ENCODE data around the gene YBX2.

Gene YBX2

GRCh38 chr17:7293159-7293558 is 1.3 kb downstream of the YBX2 start:
- TF ChIP-seq CTCF (IDR thresholded peaks at IDR 0.05; ENCODE audit: low read depth, low read length), result no peak
- Histone ChIP-seq H3K27me3 (peaks cover 28% of the 10 kb centered on the region), H3K36me3 (no peaks in the 10 kb centered on the region)

GRCh38 chr17:7292729-7293128 is 1.7 kb downstream of the YBX2 start:
- no peak for DNase-seq
- TF ChIP-seq CTCF (IDR thresholded peaks at IDR 0.05; ENCODE audit: low read depth, low read length), result no peak
- Histone ChIP-seq H3K27me3 (peaks cover 28% of the 10 kb centered on the region), H3K9me3 (no peaks in the 10 kb centered on the region), H3K36me3 (no peaks in the 10 kb centered on the region), H3K4me3 (ENCODE audit: low read depth, low read length) (no peak overlapping the region), H3K4me1 (no peaks in the 10 kb centered on the region)

More at GRCh38 chr17:7293159-7293558, 1.3 kb downstream of the YBX2 start:
- no peaks in the 10 kb centered on the region for H3K4me1 ChIP-seq
- no peak overlapping the region for H3K4me3 ChIP-seq (ENCODE audit: low read depth, low read length)
- no peak for DNase-seq
- H3K9me3 ChIP-seq, result no peaks in the 10 kb centered on the region

GRCh38 chr17:7292194-7292593 is 2.2 kb downstream of the YBX2 start:
- no peak for DNase-seq
- no peak for TF ChIP-seq CTCF (IDR thresholded peaks at IDR 0.05; ENCODE audit: low read depth, low read length)
- H3K27me3 ChIP-seq, result peaks cover 28% of the 10 kb centered on the region
- no peaks in the 10 kb centered on the region for H3K36me3 ChIP-seq
- H3K4me3 ChIP-seq (ENCODE audit: low read depth, low read length), result no peak overlapping the region
- no peaks in the 10 kb centered on the region for H3K4me1 ChIP-seq
- H3K9me3 ChIP-seq, result no peaks in the 10 kb centered on the region

GRCh38 chr17:7290685-7291084 is 3.8 kb downstream of the YBX2 start:
- TF ChIP-seq CTCF (IDR thresholded peaks at IDR 0.05; ENCODE audit: low read depth, low read length), result no peak
- Histone ChIP-seq H3K36me3 (no peaks in the 10 kb centered on the region), H3K4me3 (ENCODE audit: low read depth, low read length) (no peak overlapping the region), H3K27me3 (peaks cover 28% of the 10 kb centered on the region), H3K9me3 (no peaks in the 10 kb centered on the region), H3K4me1 (no peaks in the 10 kb centered on the region)
- DNase-seq, result no peak

- no peaks in the 10 kb centered on the region for H3K9me3 ChIP-seq
- DNase-seq, result no peak
- no peak for TF ChIP-seq CTCF (IDR thresholded peaks at IDR 0.05; ENCODE audit: low read depth, low read length)
- no peak overlapping the region for H3K4me3 ChIP-seq (ENCODE audit: low read depth, low read length)
- H3K36me3 ChIP-seq, result no peaks in the 10 kb centered on the region
- no peaks in the 10 kb centered on the region for H3K4me1 ChIP-seq
- H3K27me3 ChIP-seq, result peaks cover 28% of the 10 kb centered on the region
Observed at GRCh38 chr17:7290166-7290565, 4.3 kb downstream of the YBX2 start.

GRCh38 chr17:7289256-7290032 is 5.0 kb downstream of the YBX2 start:
- no peaks in the 10 kb centered on the region for H3K4me1 ChIP-seq
- TF ChIP-seq CTCF (IDR thresholded peaks at IDR 0.05; ENCODE audit: low read depth, low read length), result no peak
- peaks cover 28% of the 10 kb centered on the region for H3K27me3 ChIP-seq
- H3K36me3 ChIP-seq, result no peaks in the 10 kb centered on the region
- DNase-seq, result no peak
- H3K9me3 ChIP-seq, result no peaks in the 10 kb centered on the region
- no peak overlapping the region for H3K4me3 ChIP-seq (ENCODE audit: low read depth, low read length)

Measured in BE2C (cell line).